ENCODE measurements around the gene ZNF483. TPM values are rescaled to one million over a fixed set of nuclear protein-coding genes. Genes with fewer than 3 reads are reported as not detected.
"Not testable (repeated sequence)": the region's sequence is repeated elsewhere in the genome, so short reads cannot be mapped to it uniquely, and the experiment has no call there.

The ZNF483 gene
- total RNA-seq, 1 donor from 2014 or later = 2.2 TPM

DNA sequence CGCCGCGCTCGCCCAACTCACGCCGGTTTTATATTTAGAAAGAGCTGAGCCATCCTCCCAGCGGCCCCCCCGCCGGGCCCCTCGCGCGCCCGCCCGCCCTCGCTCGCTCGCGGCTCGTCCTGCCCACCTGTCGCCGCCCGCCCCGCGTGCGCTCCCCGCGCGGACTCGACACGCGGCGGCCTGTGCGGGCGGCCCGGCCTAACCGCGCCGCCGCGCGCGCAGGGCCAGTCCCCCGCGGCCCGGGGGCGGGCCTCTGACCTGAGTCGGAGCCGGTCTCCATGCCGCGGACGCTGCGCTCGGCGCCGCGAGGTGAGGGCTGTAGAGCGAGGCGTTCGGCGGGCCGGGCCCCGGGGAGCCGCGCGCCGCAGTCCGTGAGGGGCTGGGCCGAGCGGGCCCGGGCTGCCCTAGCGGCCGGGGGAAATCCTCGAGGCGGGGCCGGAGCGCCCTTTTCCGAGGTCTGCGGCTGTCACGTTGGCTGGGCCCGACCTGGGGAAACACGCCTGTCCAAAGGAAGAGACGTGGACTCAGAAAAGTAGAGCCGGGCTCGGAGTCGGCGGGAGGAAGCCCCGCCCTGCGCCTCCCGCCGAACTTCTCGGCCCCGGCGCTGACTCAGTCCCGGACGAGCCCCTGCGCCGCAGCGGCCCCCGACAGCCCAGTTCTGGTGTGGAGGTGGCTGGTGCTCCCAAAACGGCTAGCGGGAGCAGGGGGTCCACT is 41.0 kb upstream of the ZNF483 start, which contains the start of gene ECPAS:
Gene ECPAS (minus strand): TSS at position 526 of the 714 bp plus-strand sequence. CDS start 11,465 bp downstream, outside the sequence.
- DNase-seq (ENCODE audit: low read depth) = no peak
- TF ChIP-seq, protein P1, sequence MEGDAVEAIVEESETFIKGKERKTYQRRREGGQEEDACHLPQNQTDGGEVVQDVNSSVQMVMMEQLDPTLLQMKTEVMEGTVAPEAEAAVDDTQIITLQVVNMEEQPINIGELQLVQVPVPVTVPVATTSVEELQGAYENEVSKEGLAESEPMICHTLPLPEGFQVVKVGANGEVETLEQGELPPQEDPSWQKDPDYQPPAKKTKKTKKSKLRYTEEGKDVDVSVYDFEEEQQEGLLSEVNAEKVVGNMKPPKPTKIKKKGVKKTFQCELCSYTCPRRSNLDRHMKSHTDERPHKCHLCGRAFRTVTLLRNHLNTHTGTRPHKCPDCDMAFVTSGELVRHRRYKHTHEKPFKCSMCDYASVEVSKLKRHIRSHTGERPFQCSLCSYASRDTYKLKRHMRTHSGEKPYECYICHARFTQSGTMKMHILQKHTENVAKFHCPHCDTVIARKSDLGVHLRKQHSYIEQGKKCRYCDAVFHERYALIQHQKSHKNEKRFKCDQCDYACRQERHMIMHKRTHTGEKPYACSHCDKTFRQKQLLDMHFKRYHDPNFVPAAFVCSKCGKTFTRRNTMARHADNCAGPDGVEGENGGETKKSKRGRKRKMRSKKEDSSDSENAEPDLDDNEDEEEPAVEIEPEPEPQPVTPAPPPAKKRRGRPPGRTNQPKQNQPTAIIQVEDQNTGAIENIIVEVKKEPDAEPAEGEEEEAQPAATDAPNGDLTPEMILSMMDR (conservative IDR thresholded peaks at IDR 0.05; ENCODE audit: low read depth, low read length) = no peak
- peak within 1 kb of the TSS; percentile 92 for H3K4me3 ChIP-seq (ENCODE audit: low read depth, low read length)

DNA sequence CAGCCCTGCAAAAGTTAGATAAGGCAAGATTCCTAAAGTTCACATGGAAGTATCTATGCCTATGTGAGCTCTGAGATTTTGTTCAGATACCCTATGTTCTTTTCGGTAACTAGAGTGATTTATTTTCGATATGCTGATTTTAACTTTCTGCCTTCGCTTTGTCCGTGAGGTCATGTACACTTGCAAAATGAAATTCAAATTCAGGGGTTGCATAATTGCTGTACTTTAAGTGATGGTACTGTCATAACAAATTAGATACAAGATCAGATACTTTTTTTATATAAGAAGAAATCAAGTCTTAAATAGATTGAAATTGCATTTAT is 40.4 kb upstream of the ZNF483 start:
- H3K4me3 ChIP-seq (ENCODE audit: low read depth, low read length) = peak overlapping the region; percentile 92
- TF ChIP-seq, protein P1 (conservative IDR thresholded peaks at IDR 0.05; ENCODE audit: low read depth, low read length) = no peak
- DNase-seq (ENCODE audit: low read depth) = no peak

DNA sequence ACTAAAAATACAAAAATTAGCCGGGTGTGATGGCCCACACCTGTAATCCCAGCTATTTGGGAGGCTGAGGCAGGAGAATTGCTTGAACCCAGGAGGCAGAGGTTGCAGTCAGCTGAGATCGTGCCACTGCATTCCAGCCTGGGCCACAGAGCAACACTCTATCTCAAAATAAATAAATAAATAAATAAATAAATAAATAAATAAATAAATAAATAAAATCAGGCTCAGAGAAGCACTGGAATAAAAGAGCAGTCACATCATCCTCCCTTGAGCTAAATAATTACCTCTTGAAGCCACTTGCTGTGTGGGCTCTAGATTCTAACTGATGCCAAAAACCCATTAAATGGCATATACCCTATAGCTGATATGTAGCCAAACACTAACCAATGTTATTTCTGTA is 27.8 kb upstream of the ZNF483 start:
- not testable (repeated sequence) for DNase-seq (ENCODE audit: low read depth); H3K4me3 ChIP-seq (ENCODE audit: low read depth, low read length)

DNA sequence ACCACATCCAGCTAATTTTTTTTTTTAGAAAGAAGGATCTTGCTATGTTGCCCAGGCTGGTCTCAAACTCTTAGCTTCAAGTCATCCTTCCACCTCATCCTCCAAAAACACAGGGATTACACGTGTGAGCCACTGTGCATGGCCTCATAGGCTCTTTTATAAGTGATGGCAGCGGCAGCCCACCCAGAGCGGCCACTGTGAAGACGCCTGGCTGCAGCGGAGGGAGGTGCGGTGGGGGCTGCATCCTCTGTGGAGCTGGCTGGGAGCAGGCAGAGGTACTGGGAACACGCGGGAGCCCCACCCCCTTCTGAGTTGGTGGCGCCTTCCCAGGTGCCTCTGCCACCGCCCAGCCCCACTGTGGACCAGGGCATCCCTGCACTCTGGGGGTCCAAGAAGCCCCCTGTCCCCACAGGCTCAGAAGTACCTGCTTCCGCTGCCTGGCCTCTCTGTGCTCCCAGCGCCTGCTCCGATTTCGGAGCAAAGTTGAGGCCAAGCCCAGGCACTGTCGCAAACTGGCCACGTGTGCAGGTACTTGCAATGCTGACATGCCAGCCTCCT is 23.9 kb upstream of the ZNF483 start:
- no peak for DNase-seq (ENCODE audit: low read depth)
- TF ChIP-seq, protein P1 (conservative IDR thresholded peaks at IDR 0.05; ENCODE audit: low read depth, low read length) = no peak
- no peak overlapping the region for H3K4me3 ChIP-seq (ENCODE audit: low read depth, low read length)

DNA sequence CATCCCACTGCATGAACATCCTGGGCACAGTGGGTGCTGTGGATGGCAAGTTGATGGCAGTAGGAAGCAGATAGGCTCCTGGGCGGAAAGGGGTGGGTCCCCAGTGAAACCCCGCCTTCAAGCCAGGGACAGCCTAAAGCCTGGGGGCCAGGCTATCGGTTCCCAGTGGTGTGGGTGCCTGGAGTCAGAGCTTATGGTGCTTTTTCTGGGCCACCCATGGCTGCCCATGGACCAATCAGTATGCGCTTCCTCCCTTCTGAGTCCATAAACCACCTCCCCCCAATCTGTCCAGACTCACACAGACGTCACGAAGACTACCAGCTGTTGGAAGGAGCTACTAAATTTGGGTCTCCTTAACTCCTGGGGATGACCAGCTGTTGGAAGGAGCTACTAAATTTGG is 23.3 kb upstream of the ZNF483 start:
- H3K4me3 ChIP-seq (ENCODE audit: low read depth, low read length) = no peak overlapping the region
- TF ChIP-seq, protein P1 (conservative IDR thresholded peaks at IDR 0.05; ENCODE audit: low read depth, low read length) = no peak
- no peak for DNase-seq (ENCODE audit: low read depth)

DNA sequence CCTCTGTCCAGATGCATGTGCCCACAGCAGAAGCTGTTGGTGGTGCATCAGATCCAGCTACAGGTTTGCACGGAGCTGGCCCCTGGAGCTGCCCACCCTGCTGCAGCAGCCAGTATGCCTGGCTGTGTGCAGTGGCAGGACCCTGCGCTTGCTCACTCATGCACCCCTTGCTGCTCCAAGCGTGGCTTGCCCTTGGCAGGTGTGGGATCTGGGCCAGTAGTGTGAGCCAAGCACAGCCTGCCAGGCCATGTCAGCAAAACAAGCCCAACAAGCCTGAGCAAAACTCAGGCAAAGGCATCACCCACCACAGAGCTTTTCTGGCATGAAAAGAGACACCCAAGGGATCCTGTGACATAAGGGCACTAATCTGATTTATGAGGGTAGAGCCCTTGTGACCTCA is 22.5 kb upstream of the ZNF483 start:
- H3K4me3 ChIP-seq (ENCODE audit: low read depth, low read length) = no peak overlapping the region
- TF ChIP-seq, protein P1 (conservative IDR thresholded peaks at IDR 0.05; ENCODE audit: low read depth, low read length) = no peak
- no peak for DNase-seq (ENCODE audit: low read depth)

DNA sequence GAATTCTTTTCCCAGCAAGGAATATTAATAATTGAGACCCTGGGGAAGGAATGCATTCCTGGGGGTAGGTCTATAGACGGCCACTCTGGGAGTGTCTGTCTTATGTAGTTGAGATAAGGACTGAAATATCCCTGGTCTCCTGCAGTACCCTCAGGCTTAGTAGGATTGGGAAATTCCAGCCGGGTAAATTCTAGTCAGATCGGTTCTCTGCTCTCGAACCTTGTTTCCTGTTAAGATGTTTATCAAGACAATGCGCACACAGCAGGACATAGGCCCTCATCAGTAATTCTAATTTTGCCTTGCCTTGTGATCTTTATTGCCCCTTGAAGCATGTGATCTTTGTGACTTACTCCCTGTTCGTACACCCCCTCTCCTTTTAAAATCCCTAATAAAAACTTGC is 13.4 kb upstream of the ZNF483 start:
- DNase-seq (ENCODE audit: low read depth); H3K4me3 ChIP-seq (ENCODE audit: low read depth, low read length): not testable (repeated sequence)

DNA sequence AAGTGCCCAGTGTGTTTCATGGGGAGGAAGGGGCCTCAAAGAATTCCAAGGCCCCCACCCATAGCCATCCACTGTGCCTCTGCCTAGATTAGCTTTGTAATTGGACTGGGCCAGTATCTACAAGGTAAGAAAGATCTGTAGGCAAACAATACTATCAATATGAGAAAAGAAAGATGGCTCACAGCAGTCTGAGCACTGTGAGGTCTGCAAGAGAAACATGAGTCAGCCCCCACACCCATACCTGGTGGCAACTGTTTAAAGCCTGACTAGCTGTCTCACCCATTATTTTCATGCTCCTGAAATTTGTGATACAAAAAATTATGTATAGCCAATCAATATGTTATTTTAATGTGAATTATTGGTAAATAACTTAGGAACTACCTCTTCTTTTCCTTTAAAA is 10.0 kb upstream of the ZNF483 start:
- TF ChIP-seq, protein P1 (conservative IDR thresholded peaks at IDR 0.05; ENCODE audit: low read depth, low read length) = no peak
- no peak for DNase-seq (ENCODE audit: low read depth)
- H3K4me3 ChIP-seq (ENCODE audit: low read depth, low read length) = no peak overlapping the region
